Chondrocyte (in vitro differentiated cells): ENCODE measurements around the gene CYLC1. TPM values are rescaled to one million over a fixed set of nuclear protein-coding genes. Genes with fewer than 3 reads are reported as not detected.

Experiments
- DNase-seq: peaks from one replicate; pipeline ENCODE4 v3.0.0; 2021; ENCODE audit warnings: mixed read lengths, low spot score
- H3K27ac Mint-ChIP-seq: one replicate; pipeline ENCODE4 v1.8.0; 2021; ENCODE audit warnings: mild to moderate bottlenecking, moderate library complexity, mixed read lengths; ENCODE audit not compliant: unreplicated experiment
- H3K27me3 Mint-ChIP-seq: 2 replicates; pipeline ENCODE4 v1.8.0; 2021; ENCODE audit warnings: low read depth, mixed read lengths
- H3K36me3 Mint-ChIP-seq: 2 replicates; pipeline ENCODE4 v1.8.0; 2021; ENCODE audit warnings: low read depth, mixed read lengths
- H3K4me1 Mint-ChIP-seq: 2 replicates; pipeline ENCODE4 v1.8.0; 2021; ENCODE audit warnings: low read depth, mild to moderate bottlenecking, mixed read lengths
- H3K4me3 Mint-ChIP-seq: one replicate; pipeline ENCODE4 v1.8.0; 2021; ENCODE audit warnings: mild to moderate bottlenecking, moderate library complexity, mixed read lengths; ENCODE audit not compliant: unreplicated experiment
- H3K9me3 Mint-ChIP-seq: 2 replicates; pipeline ENCODE4 v1.8.0; 2021; ENCODE audit warnings: low read depth, mixed read lengths
- CTCF ChIP-seq: fragments of 200-600 bp; sonication (generic); IDR thresholded peaks from 2 replicates; pipeline ENCODE4 v1.5.0; 2021; ENCODE audit warnings: antibody characterized with exemption, mild to moderate bottlenecking, moderate library complexity
- long read RNA-seq: library from polyadenylated mRNA; stranded (forward); transcript quantifications from one replicate; pipeline ENCODE4 v2.0.0, GENCODE V29; 2021
- total RNA-seq: library from RNA; stranded (reverse); gene quantifications from 3 replicates; pipeline ENCODE4 v1.2.1, GENCODE V29; 2021

Gene CYLC1
- total RNA-seq: not detected in 3 replicates
- long read RNA-seq: 0 reads

- Mint-ChIP-seq H3K27ac (no peak within 1 kb of the TSS), H3K4me1 (no peaks in the 10 kb centered on the region), H3K9me3 (peaks cover 9% of the 10 kb centered on the region), H3K27me3 (no peaks in the 10 kb centered on the region), H3K4me3 (no peak within 1 kb of the TSS), H3K36me3 (no peaks in the 10 kb centered on the region)
- no peak for DNase-seq
- TF ChIP-seq CTCF: no peak
Measured at GRCh38 chrX:83860846-83861245, at the start of gene CYLC1. TSS of gene CYLC1 (plus strand) at chrX:83861146. CDS start at chrX:83861183, 37 bp downstream.

GRCh38 chrX:83819304-83819703 is 41.6 kb upstream of the CYLC1 start:
- no peaks in the 10 kb centered on the region for H3K4me1 Mint-ChIP-seq
- no peak overlapping the region for H3K27ac Mint-ChIP-seq
- no peaks in the 10 kb centered on the region for H3K36me3 Mint-ChIP-seq
- no peak for TF ChIP-seq CTCF
- H3K9me3 Mint-ChIP-seq: peaks cover 52% of the 10 kb centered on the region
- H3K4me3 Mint-ChIP-seq: no peak overlapping the region
- DNase-seq: peak; percentile 25
- no peaks in the 10 kb centered on the region for H3K27me3 Mint-ChIP-seq

GRCh38 chrX:83829874-83830273 is 31.1 kb upstream of the CYLC1 start:
- Mint-ChIP-seq H3K4me1 (no peaks in the 10 kb centered on the region), H3K27ac (no peak overlapping the region), H3K36me3 (no peaks in the 10 kb centered on the region), H3K27me3 (no peaks in the 10 kb centered on the region), H3K9me3 (peaks cover 15% of the 10 kb centered on the region), H3K4me3 (no peak overlapping the region)
- no peak for DNase-seq
- TF ChIP-seq CTCF: no peak

GRCh38 chrX:83845397-83845796 is 15.5 kb upstream of the CYLC1 start:
- peak; percentile 81 for TF ChIP-seq CTCF
- Mint-ChIP-seq H3K9me3 (peaks cover 20% of the 10 kb centered on the region), H3K36me3 (no peaks in the 10 kb centered on the region), H3K4me3 (no peak overlapping the region), H3K4me1 (no peaks in the 10 kb centered on the region), H3K27me3 (no peaks in the 10 kb centered on the region), H3K27ac (no peak overlapping the region)
- no peak for DNase-seq

GRCh38 chrX:83847339-83847738 is 13.6 kb upstream of the CYLC1 start:
- no peaks in the 10 kb centered on the region for H3K4me1 Mint-ChIP-seq
- TF ChIP-seq CTCF: no peak
- H3K4me3 Mint-ChIP-seq: no peak overlapping the region
- peaks cover 22% of the 10 kb centered on the region for H3K9me3 Mint-ChIP-seq
- no peak overlapping the region for H3K27ac Mint-ChIP-seq
- no peaks in the 10 kb centered on the region for H3K27me3 Mint-ChIP-seq
- no peaks in the 10 kb centered on the region for H3K36me3 Mint-ChIP-seq
- no peak for DNase-seq
